GM18907 (cell line): ENCODE data around the gene FAM110D.

Experiments used
- ATAC-seq: cut with Tn5 transposase; IDR thresholded peaks from one replicate; pipeline ENCODE4 v1.9.1; 2021; ENCODE audit warnings: mild to moderate bottlenecking, moderate library complexity; ENCODE audit not compliant: unreplicated experiment

FAM110D gene

GRCh38 chr1:26127235-26128163 is 31.4 kb upstream of the FAM110D start:
- ATAC-seq: no peak

GRCh38 chr1:26129778-26130177 is 29.1 kb upstream of the FAM110D start:
- ATAC-seq: no peak

DNA sequence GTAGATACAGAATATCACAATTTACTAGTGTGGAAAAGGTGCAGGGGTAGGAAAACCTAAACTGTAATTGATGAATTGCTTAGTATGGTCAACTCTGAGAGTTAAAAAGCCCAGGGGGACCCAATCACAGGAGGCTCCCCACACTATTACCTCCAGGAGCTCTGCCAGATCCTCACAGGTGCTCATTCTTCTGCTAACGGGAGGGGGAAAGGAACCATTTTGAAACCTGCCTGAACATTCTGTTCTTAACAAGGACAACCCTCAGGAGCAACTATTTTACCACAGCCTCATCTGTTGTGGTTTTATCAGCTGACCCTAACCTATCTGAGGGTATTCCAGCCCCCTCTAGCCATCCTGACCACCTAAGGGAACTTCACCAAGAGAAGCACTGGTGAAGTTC is 28.2 kb upstream of the FAM110D start:
- ATAC-seq: no peak

DNA sequence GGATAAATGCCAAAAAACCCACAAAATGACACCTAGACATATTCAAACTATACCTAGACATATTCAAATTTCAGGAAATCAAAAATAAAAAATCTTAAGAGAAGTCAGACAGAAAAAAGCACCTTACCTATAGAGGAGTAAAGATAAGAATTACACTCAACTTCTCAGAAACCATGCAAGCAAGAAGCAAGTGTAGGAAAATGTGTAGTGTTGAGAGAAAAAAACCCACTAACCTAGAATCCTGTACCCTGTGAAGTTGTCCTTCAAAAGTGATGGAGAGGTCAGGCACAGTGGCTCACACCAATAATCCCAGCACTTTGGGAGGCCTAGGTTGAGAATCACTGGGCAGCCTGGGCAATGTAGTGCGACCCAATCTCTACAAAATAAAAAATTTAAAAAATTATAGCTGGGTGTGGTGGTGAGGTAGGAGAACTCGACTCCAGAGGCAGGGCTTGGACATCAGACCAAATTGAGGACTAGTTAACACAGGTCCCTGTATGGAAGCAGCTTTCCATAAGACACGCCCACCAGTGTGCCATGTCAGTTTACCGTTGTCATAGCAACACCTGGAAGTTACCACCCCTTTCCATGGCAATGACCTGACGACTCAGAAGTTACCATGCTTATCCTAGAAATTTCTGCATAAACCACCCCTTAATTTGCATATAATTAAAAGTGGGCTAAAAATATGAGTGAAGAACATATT is 26.6 kb upstream of the FAM110D start:
- ATAC-seq: no peak

DNA sequence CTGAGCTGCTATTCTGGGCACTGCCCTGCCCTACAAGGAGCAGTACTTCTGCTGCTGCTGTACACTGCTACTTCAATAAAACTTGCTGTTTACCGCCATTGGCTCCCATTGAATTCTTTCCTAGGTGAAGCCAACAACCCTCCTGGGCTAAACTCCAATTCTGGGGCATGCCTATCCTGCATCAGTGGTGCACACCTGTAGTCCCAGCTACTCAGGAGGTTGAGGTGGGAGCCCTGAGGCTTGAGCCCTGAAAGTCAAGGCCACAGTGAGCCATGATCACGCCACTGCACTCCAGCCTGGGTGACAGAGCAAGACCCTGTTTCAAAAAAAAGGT is 26.1 kb upstream of the FAM110D start:
- no peak for ATAC-seq

DNA sequence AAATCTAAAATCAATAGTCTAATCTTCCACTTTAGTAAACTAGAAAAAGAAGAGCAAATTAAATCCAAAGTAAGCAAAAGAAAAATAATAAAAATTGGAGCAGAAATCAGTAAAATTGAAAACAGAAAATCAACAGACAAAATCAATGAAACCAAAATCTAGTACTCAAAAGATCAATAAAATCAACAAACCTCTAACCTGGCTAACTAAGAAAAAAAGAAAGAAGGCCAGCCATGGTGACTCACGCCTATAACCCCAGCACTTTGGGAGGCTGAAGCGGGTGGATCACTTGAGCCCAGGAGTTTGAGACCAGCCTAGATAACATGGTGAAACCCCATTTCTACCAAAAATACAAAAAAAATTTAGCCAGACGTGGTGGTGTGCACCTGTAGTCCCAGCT is 24.4 kb upstream of the FAM110D start:
- ATAC-seq: no peak

- ATAC-seq: no peak
These were observed 19.8 kb upstream of the FAM110D start for GRCh38 chr1:26138974-26139558.

DNA sequence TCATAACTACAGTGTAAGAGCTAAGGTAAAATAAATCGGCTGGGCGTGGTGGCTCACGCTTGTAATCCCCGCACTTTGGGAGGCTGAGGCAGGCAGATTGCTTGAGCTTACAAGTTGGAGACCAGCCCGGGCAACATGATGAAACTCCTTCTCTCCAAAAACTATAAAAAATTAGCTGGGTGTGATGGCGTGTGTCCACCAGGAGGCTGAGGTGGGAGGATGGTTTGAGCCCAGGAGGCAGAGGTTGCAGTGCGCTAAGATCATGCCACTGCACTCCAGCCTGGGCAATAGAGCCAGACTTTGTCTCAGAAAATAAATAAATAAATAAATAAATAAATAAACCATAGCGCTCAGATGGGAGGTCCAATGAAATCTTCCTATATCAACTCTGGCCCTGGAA is 16.7 kb upstream of the FAM110D start:
- no peak for ATAC-seq

- ATAC-seq: no peak
These were observed 13.6 kb upstream of the FAM110D start for GRCh38 chr1:26145041-26145959.

- ATAC-seq: no peak
These were observed 13.0 kb upstream of the FAM110D start for GRCh38 chr1:26145960-26146294.

GRCh38 chr1:26148887-26149286 is 10.0 kb upstream of the FAM110D start:
- ATAC-seq: no peak

DNA sequence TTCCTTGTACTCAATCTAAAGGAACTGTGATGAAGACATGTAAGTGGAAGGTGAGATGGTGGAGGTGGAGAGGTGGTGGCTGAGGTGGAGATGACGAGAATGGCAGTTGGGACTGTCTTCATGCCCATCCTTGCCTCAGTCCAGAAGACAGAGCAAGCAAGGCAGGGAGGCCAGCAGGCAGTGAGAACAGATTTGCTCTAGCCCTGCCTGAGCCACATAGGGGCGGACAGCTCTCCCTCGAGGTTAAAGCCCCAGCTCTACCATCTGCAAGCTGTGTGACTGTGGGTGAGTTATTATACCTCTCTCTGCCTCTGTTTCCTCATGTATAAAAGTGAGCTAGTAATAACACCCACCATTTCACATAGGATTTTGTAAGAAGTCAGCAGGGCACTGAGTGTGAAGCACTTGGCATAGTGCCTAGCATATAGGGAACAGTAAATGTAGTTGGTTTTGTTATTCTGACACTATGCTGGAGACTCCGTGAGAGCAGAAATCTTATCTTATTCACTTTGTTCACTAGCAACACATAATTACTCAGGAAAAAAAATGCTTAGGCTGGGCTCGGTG is 4.8 kb upstream of the FAM110D start:
- ATAC-seq: no peak

- ATAC-seq: no peak
These were observed 4.1 kb upstream of the FAM110D start for GRCh38 chr1:26154750-26155149.

DNA sequence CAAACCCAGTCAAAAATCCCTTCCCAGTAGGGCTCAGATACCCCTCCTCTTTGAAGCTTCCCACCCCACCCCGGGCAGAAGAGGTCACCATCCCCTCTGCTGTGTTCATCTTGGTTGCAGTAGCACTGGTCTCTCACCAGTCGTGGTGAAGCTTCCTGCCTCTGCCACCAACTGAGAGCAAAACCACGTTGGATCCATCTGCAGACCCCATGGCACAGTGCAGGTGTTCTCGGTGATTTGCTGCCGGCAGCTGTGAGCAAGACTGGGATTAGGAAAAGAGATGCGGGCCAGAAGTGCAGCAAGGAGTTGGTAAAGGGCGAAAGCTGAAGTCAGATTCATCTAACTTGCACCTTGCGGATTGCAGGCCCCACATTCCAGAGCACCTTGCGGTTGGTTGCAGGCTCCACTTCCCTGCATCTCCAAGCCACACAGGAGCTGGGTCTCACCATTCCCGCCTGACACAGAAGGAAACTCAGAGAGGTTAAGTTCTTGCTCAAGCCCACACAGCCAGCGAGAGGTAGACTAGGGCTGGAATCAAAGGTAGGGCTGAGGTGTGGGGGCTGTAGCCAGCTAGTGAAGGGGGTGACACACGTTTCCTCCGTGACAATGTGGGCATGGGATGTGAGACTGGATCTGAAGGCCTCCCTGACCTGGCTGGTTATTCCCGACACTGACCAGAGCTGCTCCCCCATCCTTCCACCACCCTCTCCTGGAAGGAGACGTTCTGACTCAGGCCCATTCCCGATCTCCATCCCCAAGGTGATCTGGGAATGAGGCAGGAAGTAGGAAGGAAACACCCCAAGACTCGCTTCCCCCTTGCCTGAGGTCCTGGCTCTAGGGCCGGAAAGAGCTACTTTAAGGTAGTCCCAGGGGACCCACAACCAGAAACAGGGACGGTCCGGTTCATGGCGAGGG is 3.3 kb upstream of the FAM110D start:
- no peak for ATAC-seq

DNA sequence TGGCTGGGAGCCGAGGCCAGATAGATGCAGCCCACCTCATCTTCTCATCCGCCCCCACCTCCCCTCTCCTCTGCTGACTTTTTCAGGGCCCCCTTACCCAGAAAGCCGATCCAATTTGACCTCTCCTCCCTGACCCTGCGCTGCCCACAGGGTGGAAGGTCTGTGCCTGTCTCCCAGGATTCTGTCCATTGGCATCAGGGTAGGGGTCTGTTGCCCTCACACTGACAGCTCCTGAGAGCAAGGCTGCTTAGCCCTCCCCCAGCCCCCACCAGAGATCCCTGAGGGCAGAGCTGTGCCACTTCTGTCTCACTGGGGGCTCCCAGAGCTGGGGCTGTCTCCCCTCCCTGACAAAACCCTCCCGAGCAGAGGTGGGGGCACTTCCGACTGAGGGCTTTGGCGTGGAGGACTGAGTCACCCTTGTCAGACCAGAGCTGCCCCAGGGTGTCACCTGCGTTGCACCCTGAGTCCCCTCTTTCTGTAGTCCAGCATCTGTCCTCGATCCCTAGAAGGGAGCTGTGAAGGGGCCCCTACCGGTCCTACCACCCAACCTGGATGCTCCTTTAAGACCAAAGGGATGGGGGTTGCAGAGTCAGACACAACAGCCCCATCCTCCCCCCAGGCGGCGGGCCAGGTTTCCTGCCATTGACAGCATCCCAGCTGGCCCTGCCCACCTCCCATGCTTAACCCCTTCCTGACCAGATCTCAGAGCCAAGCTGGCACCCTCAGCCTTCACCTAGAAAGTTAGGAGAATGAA is 2.4 kb upstream of the FAM110D start:
- ATAC-seq: no peak

- ATAC-seq: no peak
These were observed 490 bp upstream of the FAM110D start for GRCh38 chr1:26158271-26158907.

DNA sequence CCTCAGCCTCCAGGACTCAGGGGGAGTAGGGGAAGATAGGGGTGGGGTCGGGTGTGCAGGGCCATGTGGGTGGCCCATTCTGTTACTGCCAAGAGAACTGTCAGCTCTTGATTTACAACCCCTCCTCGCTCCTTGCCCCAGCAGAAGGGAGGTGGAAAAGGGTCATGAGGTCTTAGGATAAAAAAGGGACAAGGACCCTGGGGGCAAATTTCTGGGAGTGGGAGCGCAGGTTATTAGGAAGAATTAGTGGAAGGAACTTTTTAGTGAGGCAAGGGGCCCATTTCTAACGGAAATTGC is 812 bp downstream of the FAM110D start:
- ATAC-seq: no peak

GRCh38 chr1:26160527-26161414 is 1.9 kb downstream of the FAM110D start:
- ATAC-seq: no peak
